Ovary (tissue), 9 donors: ENCODE results near the gene NEUROG3. TPM values are rescaled to one million over a fixed set of nuclear protein-coding genes. Genes with fewer than 3 reads are reported as not detected.

ENCODE experiments used
- DNase-seq, 5 donors: peaks; one replicate each; pipeline ENCODE4 v3.0.0-alpha.2; 2019 to 2020
- H3K27ac ChIP-seq, 2 donors: fragments of 200-600 bp; one replicate each; pipeline versions ENCODE4 v1.5.1 to v1.8.0; 2019 to 2022
- H3K27me3 ChIP-seq: fragments of 200-600 bp; one replicate; pipeline ENCODE4 v1.8.0; 2022
- H3K36me3 ChIP-seq: fragments of 200-600 bp; sonication (generic); one replicate; pipeline ENCODE4 v1.5.1; 2019
- H3K4me1 ChIP-seq: one replicate; pipeline ENCODE4 v1.8.1; 2013; ENCODE audit warnings: mild to moderate bottlenecking, moderate library complexity; ENCODE audit not compliant: insufficient read depth
- H3K4me3 ChIP-seq: fragments of 200-600 bp; sonication (generic); one replicate; pipeline ENCODE4 v1.5.1; 2017
- H3K9me3 ChIP-seq, 2 donors: fragments of 200-600 bp in 1 of 2; sonication (generic) in 1 of 2; one replicate each; pipeline versions ENCODE4 v1.5.1 to v1.8.1; 2013 to 2019; ENCODE audit warnings: mild to moderate bottlenecking in 1 of 2, moderate library complexity in 1 of 2
- EP300 ChIP-seq: sonication (generic); formaldehyde crosslinking; IDR thresholded peaks from one replicate; pipeline ENCODE4 v1.6.1; 2017; ENCODE audit warnings: antibody characterized with exemption
- POLR2A ChIP-seq: fragments of 450-650 bp; IDR thresholded peaks from one replicate; pipeline ENCODE4 v1.6.1; 2017; ENCODE audit warnings: antibody characterized with exemption, mild to moderate bottlenecking, moderate library complexity
- WGBS, 3 donors: extraction: QIAGEN DNeasy Blood & Tissue Kit in 1 of 3; methylation state at CpG; one replicate each; pipeline versions ENCODE4 v1.1.5 to v1.1.7; 2013 to 2017; 5-methylcytosine and 5-hydroxymethylcytosine counted together
- intact Hi-C, 4 donors: fragments of 100-400 bp; cut with DNase I; formaldehyde crosslinking; loops; one replicate each; pipeline versions ENCODE4 v1.11.0 to v1.15.1; 2022 to 2023
- polyA plus RNA-seq, 2 donors: library from polyadenylated mRNA; stranded (reverse); fragments of 200-250 nt in 1 of 2; fragments of 350-450 nt in 1 of 2; fragmentation: Illumina TruSeq in 1 of 2; extraction: RNeasy Lipid Tissue Mini Kit (QIAGEN cat#74804) in 1 of 2; gene quantifications; one replicate each; pipeline ENCODE4 v1.2.3, GENCODE V29; 2013 to 2014
- total RNA-seq, 7 donors: library from RNA; depleted of rRNA in 2 of 7; stranded (reverse); fragments of >200 nt in 2 of 7; fragmentation: NEBNext Ultra II Directional in 3 of 7; extraction: Animal tissue kit (Norgen Biotek cat#: 25700) in 3 of 7; gene quantifications; one replicate each; pipeline versions ENCODE4 v1.1.0 to v1.2.4, GENCODE V29; 2016 to 2023
- TF ChIP-seq, protein P1 (sequence below), 3 donors: fragments of 450-650 bp in 2 of 3; fragments of 200-600 bp in 1 of 3; IDR thresholded peaks; one replicate each; pipeline versions ENCODE4 v1.5.1 to v1.8.0; 2016 to 2022; ENCODE audit warnings: antibody characterized with exemption in 3 of 3, mild to moderate bottlenecking in 1 of 3
- donor health status: DM: no; HTN: no; CAD: no; lungs with moderate emphysema.
- donor health status: DM: no; HTN: no; CAD: no.
- donor health status: Bipolar disorder and iron deficiency.
- donor health status: DM: yes; HTN: yes; CAD: no.
- donor health status: DM: no; HTN: no; CAD: no.
- donor health status: DM: yes; HTN: yes; CAD: no.

The NEUROG3 gene
- total and polyA plus RNA-seq, 9 donors = not detected

DNA sequence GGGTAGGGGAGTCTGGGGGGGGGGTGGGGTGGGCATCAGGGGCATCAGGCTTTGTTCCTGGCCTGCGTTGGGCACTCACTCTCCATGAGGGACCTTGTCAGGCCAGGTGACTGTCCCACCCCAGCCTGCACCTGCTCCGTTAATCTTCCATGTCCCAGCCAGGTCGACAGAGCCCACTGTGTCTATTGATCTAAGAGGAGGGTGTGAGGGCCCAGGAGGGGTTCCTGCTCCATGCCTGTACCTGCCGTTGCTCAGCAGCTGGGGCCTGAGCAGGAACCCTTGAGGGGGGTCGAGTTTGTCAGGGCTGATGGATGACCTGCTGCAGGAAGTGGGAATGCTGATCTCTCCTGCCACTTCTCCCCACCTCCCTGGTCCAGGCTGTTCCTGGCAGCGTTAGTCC, 18.6 kb downstream of the NEUROG3 start:
- Histone ChIP-seq H3K9me3 (no peaks in the 10 kb centered on the region), H3K27ac (no peak overlapping the region), H3K36me3 (no peaks in the 10 kb centered on the region), H3K27me3 (no peaks in the 10 kb centered on the region), H3K4me1 (no peaks in the 10 kb centered on the region), H3K4me3 (no peak overlapping the region)
- TF ChIP-seq EP300 (no peak), POLR2A (no peak)
- TF ChIP-seq, protein P1, sequence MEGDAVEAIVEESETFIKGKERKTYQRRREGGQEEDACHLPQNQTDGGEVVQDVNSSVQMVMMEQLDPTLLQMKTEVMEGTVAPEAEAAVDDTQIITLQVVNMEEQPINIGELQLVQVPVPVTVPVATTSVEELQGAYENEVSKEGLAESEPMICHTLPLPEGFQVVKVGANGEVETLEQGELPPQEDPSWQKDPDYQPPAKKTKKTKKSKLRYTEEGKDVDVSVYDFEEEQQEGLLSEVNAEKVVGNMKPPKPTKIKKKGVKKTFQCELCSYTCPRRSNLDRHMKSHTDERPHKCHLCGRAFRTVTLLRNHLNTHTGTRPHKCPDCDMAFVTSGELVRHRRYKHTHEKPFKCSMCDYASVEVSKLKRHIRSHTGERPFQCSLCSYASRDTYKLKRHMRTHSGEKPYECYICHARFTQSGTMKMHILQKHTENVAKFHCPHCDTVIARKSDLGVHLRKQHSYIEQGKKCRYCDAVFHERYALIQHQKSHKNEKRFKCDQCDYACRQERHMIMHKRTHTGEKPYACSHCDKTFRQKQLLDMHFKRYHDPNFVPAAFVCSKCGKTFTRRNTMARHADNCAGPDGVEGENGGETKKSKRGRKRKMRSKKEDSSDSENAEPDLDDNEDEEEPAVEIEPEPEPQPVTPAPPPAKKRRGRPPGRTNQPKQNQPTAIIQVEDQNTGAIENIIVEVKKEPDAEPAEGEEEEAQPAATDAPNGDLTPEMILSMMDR (IDR thresholded peaks at IDR 0.05) = no peak
- intact Hi-C loops = no loop called here
- 29 to 32% (median 30%) methylated on average over 6 of the region's 6 CpGs for WGBS, 3 donors
- no peak for DNase-seq

GRCh38 chr10:69553328-69553727, 19.9 kb downstream of the NEUROG3 start:
- intact Hi-C loops = no loop called here
- Histone ChIP-seq H3K27me3 (no peaks in the 10 kb centered on the region), H3K9me3 (no peaks in the 10 kb centered on the region), H3K27ac (no peak overlapping the region), H3K36me3 (no peaks in the 10 kb centered on the region), H3K4me1 (no peaks in the 10 kb centered on the region), H3K4me3 (no peak overlapping the region)
- DNase-seq = no peak
- WGBS, 3 donors = 66 to 77% (median 75%) methylated on average over 4 of the region's 4 CpGs
- TF ChIP-seq, protein P1 (IDR thresholded peaks at IDR 0.05) = no peak
- TF ChIP-seq POLR2A = no peak
- no peak for TF ChIP-seq EP300

GRCh38 chr10:69552268-69552667, 21.0 kb downstream of the NEUROG3 start:
- no peak for TF ChIP-seq EP300
- no peak for TF ChIP-seq POLR2A
- TF ChIP-seq, protein P1 (IDR thresholded peaks at IDR 0.05) = no peak
- WGBS, 3 donors = 5 to 40% (median 8%) methylated on average over 1 of the region's 1 CpG
- no peaks in the 10 kb centered on the region for H3K4me1 ChIP-seq
- H3K27me3 ChIP-seq = no peaks in the 10 kb centered on the region
- no peak overlapping the region for H3K27ac ChIP-seq
- no peak overlapping the region for H3K4me3 ChIP-seq
- no peaks in the 10 kb centered on the region for H3K36me3 ChIP-seq
- H3K9me3 ChIP-seq = no peaks in the 10 kb centered on the region
- intact Hi-C loops = no loop called here
- DNase-seq = no peak

- no peaks in the 10 kb centered on the region for H3K27me3 ChIP-seq
- TF ChIP-seq, protein P1 (IDR thresholded peaks at IDR 0.05) = no peak
- TF ChIP-seq EP300 (no peak), POLR2A (no peak)
- no peaks in the 10 kb centered on the region for H3K4me1 ChIP-seq
- H3K9me3 ChIP-seq = no peaks in the 10 kb centered on the region
- H3K27ac ChIP-seq = no peak overlapping the region
- H3K4me3 ChIP-seq = no peak overlapping the region
- H3K36me3 ChIP-seq = no peaks in the 10 kb centered on the region
- intact Hi-C loops = no loop called here
- DNase-seq = no peak
Measured at GRCh38 chr10:69549959-69550358, 23.3 kb downstream of the NEUROG3 start.

- TF ChIP-seq POLR2A (no peak), EP300 (no peak)
- TF ChIP-seq, protein P1 (IDR thresholded peaks at IDR 0.05) = no peak
- Histone ChIP-seq H3K27ac (no peak overlapping the region), H3K27me3 (no peaks in the 10 kb centered on the region), H3K9me3 (no peaks in the 10 kb centered on the region), H3K4me1 (no peaks in the 10 kb centered on the region), H3K4me3 (no peak overlapping the region), H3K36me3 (no peaks in the 10 kb centered on the region)
- intact Hi-C loops = no loop called here
- DNase-seq = no peak
- 61 to 65% (median 61%) methylated on average over 2 of the region's 2 CpGs for WGBS, 3 donors
Measured at GRCh38 chr10:69541463-69541862, 31.8 kb downstream of the NEUROG3 start.
